Cardiac septum (tissue), 1 donor: Measurements from ENCODE around the gene PPARA. TPM values are rescaled to one million over a fixed set of nuclear protein-coding genes. Genes with fewer than 3 reads are reported as not detected.

Experiments used
- DNase-seq: peaks from one replicate; pipeline ENCODE4 v3.0.0-alpha.2; 2020; ENCODE audit warnings: low spot score
- intact Hi-C: fragments of 100-400 bp; cut with DNase I; formaldehyde crosslinking; loops from one replicate; pipeline ENCODE4 v1.14.0; 2022
- total RNA-seq: library from RNA; stranded (reverse); fragmentation: NEBNext Ultra II Directional; extraction: Animal tissue kit (Norgen Biotek cat#: 25700); gene quantifications from one replicate; pipeline ENCODE4 v1.2.1, GENCODE V29; 2021
- donor health status: DM: no; HTN: no; CAD: no.

The PPARA gene
- total RNA-seq, 1 donor from 2014 or later, result 78.8 TPM

DNA sequence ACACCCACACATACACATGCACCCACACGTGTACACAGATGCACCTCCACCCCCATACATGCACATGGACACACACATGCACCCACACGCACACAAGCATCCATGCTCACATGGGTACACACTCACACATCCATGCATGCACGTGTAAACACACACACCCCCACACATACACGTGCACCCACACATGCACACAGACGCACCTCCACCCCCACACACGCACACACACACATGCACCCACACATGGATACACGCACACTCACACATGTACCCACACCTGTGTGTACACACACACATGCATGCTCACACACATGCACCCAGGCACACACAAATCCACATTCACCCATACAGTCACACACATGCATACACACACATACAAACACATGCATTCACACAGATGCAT is 75.3 kb downstream of the PPARA start:
- DNase-seq, result no peak
- intact Hi-C loops, result no loop called here

DNA sequence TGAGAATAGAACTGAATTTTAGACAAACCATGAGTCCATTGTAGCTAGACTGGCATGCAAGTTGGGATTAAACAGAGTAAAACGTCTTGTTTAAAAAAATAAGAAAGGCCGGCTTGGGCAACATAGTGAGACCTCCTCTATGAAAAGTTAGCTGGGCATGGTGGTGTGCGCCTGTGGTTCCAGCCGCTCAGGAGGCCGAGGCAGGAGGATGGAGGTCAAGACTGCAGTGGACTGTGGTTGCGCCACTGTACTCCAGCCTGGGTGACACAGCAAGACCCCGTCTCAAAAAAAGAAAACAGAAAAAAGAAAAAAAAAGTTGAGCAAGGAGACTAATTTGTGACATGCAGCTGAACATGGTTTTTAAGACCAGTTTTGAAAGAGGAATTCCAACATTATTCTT is 76.3 kb downstream of the PPARA start:
- intact Hi-C loops, result no loop called here

DNA sequence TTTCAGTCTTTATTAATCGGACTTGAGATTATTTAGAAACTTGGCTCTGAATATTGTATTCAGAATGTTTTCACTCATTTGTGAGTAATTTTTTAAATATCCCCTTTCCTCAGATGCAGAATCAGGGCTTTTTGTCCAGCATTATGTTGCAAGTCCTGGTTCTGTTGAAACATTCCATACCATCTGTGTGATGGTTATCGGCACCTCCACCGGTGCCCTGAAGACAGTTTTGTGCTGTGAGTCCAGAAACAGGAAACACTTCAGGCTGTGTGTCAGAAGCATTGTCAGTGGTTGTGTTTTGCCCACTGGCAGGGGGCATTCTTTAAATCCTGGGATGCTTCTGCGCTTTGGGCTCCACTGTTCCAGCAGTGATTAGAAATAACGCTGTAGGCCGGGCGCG is 79.4 kb downstream of the PPARA start:
- DNase-seq, result no peak
- intact Hi-C loops, result no loop called here

More for the DNA sequence above, 76.3 kb downstream of the PPARA start:
- DNase-seq, result no peak

DNA sequence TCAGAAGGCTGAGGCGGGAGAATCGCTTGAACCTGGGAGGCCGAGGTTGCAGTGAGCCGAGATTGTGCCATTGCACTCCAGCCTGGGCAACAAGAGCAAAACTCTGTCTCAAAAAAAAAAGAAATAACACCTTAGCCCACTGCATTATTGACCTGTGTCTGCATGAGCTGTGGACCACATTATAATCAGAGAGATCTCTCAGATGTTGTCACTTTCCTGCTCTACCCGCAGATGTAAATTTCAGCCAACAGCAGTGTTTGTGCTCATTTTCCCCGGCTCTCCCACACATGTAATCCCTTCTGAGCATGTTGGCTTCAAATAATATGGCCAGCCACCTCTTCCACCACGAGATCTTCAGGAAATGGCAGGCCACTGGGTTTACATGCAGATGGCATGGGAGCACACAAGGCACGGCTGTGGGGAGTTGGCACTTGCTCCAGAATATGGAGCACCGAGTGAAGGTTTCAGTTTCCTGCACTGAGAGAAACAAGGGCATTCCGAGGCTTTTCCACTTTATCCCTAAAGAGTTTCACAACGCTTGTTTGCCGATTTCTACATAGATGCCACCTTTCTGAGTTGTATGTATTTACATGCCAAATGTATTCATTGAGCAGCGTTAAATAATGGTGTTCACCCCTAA is 80.1 kb downstream of the PPARA start:
- intact Hi-C loops, result no loop called here
- DNase-seq, result no peak

DNA sequence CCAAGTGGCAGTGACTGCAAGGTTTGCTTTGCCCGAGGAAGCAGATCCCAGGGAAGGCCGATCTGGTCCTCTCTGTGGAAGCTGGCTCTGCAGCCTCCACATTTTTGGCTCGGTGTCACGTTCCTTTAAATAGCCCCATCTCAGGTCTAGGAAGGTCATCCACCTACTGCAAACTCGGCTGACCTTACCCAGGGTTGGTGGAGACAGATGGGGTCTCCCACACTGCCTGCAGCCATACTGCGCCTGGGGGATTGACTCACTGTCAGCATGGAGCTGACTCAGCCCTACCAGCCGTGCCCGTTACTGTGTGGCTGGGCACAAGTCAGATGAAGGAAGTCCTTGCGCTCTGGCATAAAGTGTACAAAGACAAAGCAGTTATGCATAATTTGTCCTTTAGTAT is 82.9 kb downstream of the PPARA start:
- intact Hi-C loops, result no loop called here
- DNase-seq, result peak; percentile 88

DNA sequence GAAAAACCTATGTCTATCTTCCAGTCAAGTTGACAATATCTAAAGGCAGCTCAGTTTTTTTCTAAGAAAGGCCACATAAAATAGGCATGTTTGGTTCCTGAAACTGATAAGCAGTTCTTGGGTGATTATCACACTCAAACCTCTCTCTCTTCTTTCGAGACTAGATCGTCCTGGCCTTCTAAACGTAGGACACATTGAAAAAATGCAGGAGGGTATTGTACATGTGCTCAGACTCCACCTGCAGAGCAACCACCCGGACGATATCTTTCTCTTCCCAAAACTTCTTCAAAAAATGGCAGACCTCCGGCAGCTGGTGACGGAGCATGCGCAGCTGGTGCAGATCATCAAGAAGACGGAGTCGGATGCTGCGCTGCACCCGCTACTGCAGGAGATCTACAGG is 84.6 kb downstream of the PPARA start:
- DNase-seq, result no peak
- intact Hi-C loops, result no loop called here

DNA sequence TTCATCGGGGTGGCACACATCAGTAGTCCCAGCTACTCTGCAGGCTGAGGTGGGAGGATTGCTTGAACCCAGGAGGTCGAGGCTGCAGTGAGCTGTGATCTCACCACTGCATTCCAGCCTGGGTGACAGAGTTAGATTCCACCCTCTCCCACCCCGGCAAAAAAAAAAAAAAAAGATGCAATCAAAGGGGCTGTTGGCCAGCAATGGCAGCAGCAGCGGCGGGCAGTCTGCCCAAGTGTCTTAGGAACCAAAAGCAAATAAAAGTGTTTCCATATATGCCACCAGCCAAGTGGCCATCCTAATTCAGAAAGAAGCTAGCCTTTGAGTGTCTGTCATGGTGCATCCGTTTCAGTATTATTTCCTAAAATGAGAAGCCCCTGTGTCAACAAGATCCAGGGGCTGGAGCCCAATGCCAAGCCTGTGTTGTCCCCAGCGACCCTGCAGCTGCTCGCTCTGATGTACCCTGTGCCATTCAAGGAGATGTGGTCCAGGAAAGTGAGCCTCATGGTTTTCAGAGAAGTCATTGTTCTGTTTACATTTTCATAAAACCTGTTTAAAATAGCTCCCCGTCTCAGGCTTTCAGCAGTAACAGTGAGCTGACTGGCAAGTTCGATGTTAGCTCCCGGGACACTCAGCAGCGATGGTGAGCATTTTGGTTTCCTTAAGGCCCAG is 87.3 kb downstream of the PPARA start:
- intact Hi-C loops, result no loop called here

DNA sequence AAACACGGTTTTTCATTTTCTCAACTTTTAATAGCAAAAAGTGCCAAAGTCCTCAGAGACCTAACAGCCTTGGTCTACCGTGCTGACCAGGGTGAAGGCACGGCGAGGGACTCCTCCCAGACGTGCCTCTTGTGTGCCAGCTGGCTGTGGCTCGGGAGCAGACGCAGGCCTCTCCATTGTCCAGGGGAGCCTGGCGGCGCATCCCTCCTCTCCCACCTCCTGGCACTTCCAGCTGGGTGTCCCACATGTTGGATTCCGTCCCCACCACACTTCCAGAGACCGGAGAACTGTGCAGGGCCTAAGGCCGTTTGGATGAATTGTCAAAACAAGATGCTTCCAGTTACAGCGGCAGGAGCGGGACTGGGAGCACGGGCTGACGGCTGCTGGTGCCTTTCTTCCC is 88.2 kb downstream of the PPARA start:
- DNase-seq, result no peak
- intact Hi-C loops, result no loop called here

More for the DNA sequence above, 87.3 kb downstream of the PPARA start:
- no peak for DNase-seq

DNA sequence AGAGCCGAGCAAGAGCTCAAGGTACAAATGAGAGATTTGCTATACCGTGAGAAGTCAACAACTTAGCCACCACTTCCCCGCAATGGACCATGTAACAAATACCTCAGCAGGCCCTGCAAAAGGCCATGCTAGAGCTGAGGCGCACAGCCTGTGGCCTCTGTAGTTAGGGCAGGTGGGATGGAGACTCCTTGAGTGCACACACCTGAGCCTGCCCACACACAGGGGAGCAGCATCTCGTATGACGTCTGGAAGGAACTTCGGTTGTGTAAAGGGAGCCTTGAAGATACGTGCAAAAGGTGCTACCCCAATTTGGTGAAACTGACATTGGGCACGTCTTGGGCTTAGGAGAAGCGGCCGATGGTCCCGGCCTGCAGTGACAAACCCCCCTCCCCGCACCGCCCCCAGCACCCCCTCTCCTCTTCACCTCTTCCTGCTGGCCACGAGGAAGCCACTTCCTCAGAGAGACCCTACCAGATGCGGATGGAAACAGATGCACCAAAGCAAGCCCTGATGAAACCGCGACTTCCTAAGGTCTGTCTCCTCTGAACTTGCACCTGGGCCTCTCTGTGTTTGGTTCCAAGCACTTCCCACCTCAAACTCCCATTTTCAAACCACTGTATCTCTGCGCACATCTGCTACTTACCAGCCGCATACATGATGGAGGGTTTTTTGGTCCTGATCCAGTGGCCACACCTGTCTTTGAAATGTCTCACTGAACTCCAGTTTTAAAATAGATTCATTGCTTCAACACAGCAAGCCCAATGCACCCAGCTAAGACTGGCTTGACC is 89.1 kb downstream of the PPARA start:
- intact Hi-C loops, result no loop called here
- DNase-seq, result no peak

DNA sequence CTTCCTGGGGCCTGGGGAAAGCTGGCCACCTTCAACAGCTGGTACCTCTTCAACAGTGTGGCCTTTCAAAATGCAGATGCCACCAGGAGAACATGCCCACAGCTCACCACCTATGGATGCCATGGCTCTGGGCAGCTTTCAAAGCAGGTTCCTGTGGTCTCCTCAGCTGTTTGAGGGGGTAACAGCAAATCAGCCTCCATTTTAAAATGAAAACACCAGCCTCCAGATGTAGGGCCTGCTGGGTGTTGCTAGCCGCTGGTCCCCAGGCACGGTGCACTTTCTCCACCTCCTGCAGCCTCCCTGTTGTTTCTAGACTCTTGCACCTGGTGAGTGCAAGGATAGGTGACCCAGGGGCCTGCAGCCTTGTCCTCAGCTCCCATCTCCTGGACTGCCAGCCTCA is 89.7 kb downstream of the PPARA start:
- no peak for DNase-seq
- intact Hi-C loops, result no loop called here

DNA sequence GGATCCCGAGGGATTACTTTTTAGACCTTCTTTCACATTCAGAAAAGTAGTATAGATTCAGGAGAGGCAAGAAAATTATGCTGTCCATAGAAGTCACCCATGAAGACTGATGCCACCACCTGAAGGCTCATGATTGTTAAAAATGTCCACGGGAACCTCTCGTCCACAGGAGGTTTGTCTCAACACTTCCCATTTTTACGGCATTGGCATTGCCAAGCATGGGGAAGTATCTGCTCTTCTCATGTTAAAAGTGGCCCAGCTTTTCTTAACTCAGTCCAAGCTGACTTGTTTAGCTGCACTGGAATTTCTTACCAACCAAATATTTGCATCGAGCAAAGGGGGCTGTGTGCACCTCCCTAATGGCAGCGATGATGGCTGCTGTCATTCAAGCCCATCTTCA is 90.2 kb downstream of the PPARA start:
- intact Hi-C loops, result no loop called here
- DNase-seq, result no peak

DNA sequence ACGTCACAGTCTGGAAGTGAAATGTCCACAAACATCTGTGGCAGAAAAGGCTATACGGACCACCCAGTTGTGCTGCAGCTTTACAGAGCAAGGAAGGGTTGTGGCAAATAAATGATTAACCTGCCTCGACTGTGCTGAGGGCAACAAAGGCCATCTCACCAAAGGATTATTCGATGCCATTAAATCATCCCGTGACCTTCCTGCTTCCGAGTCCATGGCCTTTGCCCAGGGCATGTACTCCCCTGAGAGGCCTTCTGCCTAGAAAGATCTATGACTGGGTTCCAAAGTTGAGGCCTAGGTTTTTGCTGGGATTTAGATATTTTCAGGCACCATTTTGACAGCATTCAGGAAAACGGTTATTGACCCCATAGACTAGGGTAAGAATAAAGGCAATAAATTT is 90.6 kb downstream of the PPARA start:
- no peak for DNase-seq
- intact Hi-C loops, result no loop called here

DNA sequence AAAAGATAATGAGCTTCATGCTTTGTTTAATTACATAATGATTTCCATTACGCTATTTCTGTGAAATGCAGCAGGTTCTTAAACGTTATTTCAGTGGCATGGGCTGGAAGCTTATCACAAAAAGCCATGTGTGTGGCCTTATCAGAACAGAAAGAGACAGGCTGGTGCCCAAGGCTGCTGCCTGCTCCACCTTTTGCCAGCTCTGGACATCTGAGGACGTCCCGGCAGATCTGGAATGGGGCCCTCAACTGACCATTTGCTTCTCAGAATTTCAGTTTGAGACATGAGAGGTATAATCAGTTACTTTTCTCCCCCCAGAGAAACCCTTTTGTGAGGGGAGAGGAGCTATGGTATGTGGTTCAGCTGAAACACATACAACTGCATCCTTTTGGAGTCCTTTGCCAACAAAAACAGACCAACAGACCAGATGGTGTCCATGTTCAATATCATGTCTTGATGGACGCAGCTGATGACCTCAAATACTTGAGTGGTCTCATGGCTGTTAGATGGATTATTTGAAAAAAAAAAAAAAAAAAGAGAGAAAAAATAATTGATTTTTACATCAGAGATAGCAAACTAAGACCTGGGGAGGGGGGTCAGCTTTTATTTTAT is 91.2 kb downstream of the PPARA start:
- DNase-seq, result no peak
- intact Hi-C loops, result no loop called here

DNA sequence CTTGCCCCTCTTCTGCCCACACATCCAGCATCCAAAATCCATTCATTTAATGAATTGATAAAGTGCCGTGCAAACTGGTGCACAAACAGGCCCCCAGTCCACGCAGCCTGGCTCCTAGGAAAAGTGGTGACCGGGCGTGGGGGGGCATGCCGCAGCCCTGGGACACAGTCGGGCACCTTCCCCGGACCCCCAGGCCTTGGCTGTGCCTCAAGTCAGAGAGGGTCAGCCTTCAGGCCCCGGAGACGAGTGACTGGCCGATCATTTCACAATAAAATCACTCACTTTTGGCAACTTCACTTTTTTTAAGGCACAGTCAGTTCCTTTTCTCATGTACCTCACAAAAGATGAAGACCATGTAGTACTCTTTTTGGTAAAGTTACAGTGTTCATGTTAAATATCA is 91.8 kb downstream of the PPARA start:
- intact Hi-C loops, result no loop called here
- DNase-seq, result no peak

DNA sequence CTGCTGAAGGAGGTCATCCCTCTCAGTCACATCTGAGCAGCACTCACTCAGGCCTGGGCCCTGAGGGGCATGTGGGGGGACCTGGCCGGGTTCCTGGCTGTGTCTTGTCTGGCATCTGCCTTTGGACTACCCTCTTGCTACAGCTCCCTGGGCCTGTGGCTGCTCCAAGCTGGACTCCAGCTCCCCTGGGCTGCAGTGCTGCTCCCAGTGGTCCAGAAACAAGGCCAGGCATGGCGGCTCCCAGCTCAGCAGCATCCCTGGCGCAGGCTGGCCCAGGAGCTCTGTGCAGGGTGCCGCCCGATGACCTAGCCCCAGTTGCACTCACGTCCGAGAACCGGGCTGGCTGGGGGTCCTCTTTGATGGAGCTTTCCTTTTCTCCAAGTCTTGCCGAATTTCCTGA is 94.4 kb downstream of the PPARA start:
- intact Hi-C loops, result loop anchor here (5.0 kb wide), 2 partner anchors 97 to 247 kb away; no protein-coding TSS in a partner anchor
- no peak for DNase-seq

DNA sequence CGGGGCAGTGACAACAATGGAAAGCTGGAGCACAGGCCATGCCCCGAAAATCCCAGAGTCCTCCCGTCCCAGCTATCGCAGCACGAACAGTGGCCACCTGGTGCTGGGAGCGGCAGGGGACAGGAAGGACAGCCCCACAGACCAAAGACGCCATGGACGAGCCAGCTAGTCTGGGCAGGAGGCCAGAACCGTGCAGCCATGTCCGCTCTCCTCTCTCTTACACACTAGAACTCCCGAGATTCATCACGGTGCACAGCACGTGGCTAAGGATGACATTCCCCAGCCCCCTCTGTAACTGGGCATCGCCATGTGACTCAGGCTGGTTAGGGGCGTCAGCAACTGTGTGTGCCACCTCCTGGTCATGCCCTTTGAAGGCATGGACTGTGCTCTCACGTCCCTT is 95.2 kb downstream of the PPARA start:
- intact Hi-C loops, result loop anchor here (5.0 kb wide), 2 partner anchors 98 to 248 kb away; no protein-coding TSS in a partner anchor
- peak; percentile 91 for DNase-seq

DNA sequence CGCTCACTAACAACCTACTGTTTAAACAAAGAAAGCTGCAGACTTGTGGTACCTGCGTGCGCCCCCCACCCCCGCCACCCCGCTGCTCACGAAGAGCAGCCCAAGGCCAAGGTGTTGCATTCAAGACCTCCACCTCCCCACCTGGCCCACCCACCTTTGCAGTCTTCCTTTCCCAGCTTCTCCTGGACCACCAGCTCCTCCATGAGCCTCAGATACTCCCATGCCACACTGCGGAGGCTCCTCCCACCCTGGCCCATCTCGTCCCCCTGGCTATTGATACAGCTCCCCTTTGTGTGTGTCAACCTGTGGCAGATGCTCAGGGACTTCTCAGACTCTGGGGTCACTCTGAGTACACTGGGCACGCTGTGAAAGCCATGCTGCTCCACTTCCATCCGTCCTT is 95.9 kb downstream of the PPARA start:
- intact Hi-C loops, result loop anchor here (5.0 kb wide), 2 partner anchors 99 to 249 kb away; no protein-coding TSS in a partner anchor
- no peak for DNase-seq

DNA sequence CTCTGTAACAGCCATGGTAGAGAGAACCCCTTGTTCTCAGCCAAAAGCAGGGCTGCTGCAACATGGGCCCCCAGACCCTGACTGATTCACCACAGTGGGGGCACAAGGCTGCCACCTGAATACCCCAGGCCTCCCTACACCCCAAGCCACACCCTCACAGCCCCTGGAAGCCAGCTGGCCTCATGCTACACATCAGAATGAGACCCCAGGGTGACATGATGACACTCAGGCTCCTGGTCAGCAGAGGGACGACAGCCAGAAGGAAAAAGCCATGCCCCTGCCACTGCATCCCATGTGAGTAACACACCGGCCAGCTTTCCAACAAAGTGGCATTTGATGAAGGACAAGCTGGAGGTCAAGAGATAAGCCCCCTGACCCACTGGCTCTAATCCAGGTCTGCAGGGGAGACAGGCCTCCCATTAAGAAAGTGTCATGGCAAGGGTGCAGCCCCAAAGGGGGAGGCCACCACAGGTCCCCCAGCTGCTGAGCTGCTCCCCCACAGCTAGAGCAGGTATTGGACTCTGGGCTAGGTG is 97.2 kb downstream of the PPARA start:
- DNase-seq, result no peak
- intact Hi-C loops, result loop anchor here (5.0 kb wide), 2 partner anchors 100 to 250 kb away; no protein-coding TSS in a partner anchor

DNA sequence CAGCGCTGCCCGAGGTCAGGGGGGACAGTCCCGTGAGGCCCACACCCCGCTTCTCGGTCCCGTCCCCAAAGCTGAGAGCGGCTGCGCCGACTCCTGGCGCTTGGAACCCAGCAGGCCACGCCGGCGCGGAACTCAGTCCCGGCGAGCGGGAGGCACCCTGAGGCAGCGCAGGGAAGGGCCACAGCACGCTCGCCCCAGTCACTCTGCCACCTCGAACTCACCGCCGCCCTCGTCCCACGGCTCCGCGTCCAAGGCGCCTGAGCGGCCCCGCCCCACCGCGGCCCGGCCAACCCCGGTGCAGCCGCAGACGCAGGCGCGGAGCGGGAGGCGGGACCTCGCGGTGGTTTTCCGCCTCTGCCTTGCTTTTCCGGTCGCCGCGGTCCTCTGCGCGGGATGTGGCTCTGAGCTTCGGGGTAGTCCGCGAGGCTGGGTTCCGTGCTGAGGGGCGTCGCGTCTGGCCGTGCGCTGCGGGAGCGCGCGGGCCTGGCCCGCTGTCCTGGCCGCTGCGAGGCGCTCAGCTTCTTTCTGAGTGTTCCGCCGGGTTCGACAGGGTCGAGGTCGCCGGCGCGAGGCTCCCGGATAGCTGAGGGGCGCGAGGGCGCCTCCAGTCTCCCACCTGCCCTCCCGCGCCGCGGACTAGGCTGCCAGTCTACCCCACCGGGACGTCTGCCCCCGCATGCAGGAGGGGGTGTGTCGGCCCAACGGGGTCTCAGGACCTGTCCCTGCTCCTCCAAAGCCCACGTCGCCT is 99.9 kb downstream of the PPARA start, which contains the start of gene CDPF1:
Gene CDPF1, minus strand, starts transcription at position 259 of the 748 bp plus-strand sequence. CDS start 2,009 bp downstream, outside the sequence.
- intact Hi-C loops, result loop anchor here (2.0 to 10.0 kb wide), 2 partner anchors 47 to 125 kb away; partner anchors contain the start of gene GTSE1
- peak; percentile 97 for DNase-seq
